HAP-1 (cell line): Measurements from ENCODE around the gene USP5.

Source experiments
- DNase-seq, 2 experiments: peaks; one replicate each; pipeline ENCODE4 v3.0.0-alpha.2; 2016 to 2020; ENCODE audit warnings: low spot score in 2 of 2
- H3K27me3 ChIP-seq: fragments of 250-450 bp; sonication (Bioruptor Pico); 2 replicates; pipeline ENCODE4 v1.5.1; 2020; ENCODE audit warnings: low read depth, mild to moderate bottlenecking, moderate library complexity
- H3K36me3 ChIP-seq: fragments of 250-450 bp; sonication (Bioruptor Pico); replicated peaks from 2 replicates; pipeline ENCODE4 v1.5.1; 2020; ENCODE audit warnings: mild to moderate bottlenecking
- H3K4me1 ChIP-seq: fragments of 250-450 bp; sonication (Bioruptor Pico); 2 replicates; pipeline ENCODE4 v1.5.1; 2020; ENCODE audit warnings: mild to moderate bottlenecking
- H3K4me3 ChIP-seq: fragments of 250-450 bp; sonication (Bioruptor Pico); 2 replicates; pipeline ENCODE4 v1.5.1; 2020; ENCODE audit warnings: mild to moderate bottlenecking, moderate library complexity
- H3K9me3 ChIP-seq: fragments of 250-450 bp; sonication (Bioruptor Pico); 2 replicates; pipeline ENCODE4 v1.5.1; 2020; ENCODE audit warnings: mild to moderate bottlenecking, moderate library complexity
- in situ Hi-C: fragments of 300-500 bp; cut with MboI; formaldehyde crosslinking; loops from 3 replicates; pipeline ENCODE4 v1.14.3; 2020; ENCODE audit warnings: low sequenced_read_pairs, inconsistent platforms, mixed read lengths

USP5 gene

GRCh38 chr12:6821591-6822425, 30.1 kb upstream of the USP5 start, which contains the start of gene GPR162:
GPR162 (plus strand) TSS chr12:6821821; CDS start chr12:6823899, 2,078 bp downstream.
- Histone ChIP-seq H3K9me3 (no peaks in the 10 kb centered on the region), H3K36me3 (no peaks in the 10 kb centered on the region), H3K4me1 (peaks cover 12% of the 10 kb centered on the region), H3K4me3 (peak within 1 kb of the TSS; percentile 33), H3K27me3 (no peaks in the 10 kb centered on the region)
- DNase-seq = peak; percentile 50 to 85
- in situ Hi-C loops = no loop called here

GRCh38 chr12:6822426-6823135, 29.4 kb upstream of the USP5 start:
- no peak for DNase-seq
- H3K36me3 ChIP-seq = no peaks in the 10 kb centered on the region
- peak overlapping the region; percentile 33 for H3K4me3 ChIP-seq
- H3K27me3 ChIP-seq = no peaks in the 10 kb centered on the region
- in situ Hi-C loops = no loop called here
- no peaks in the 10 kb centered on the region for H3K9me3 ChIP-seq
- H3K4me1 ChIP-seq = peaks cover 17% of the 10 kb centered on the region

GRCh38 chr12:6823182-6824084, 28.5 kb upstream of the USP5 start:
- H3K9me3 ChIP-seq = no peaks in the 10 kb centered on the region
- H3K4me1 ChIP-seq = peaks cover 17% of the 10 kb centered on the region
- no peaks in the 10 kb centered on the region for H3K36me3 ChIP-seq
- H3K4me3 ChIP-seq = no peak overlapping the region
- in situ Hi-C loops = no loop called here
- no peak for DNase-seq
- H3K27me3 ChIP-seq = no peaks in the 10 kb centered on the region

- Histone ChIP-seq H3K9me3 (no peaks in the 10 kb centered on the region), H3K4me3 (no peak overlapping the region), H3K27me3 (no peaks in the 10 kb centered on the region), H3K4me1 (peaks cover 17% of the 10 kb centered on the region), H3K36me3 (peaks cover 3% of the 10 kb centered on the region)
- no peak for DNase-seq
- in situ Hi-C loops = no loop called here
Measured at GRCh38 chr12:6824085-6824775, 27.7 kb upstream of the USP5 start.

- DNase-seq = no peak
- H3K27me3 ChIP-seq = no peaks in the 10 kb centered on the region
- H3K4me1 ChIP-seq = peaks cover 21% of the 10 kb centered on the region
- no peaks in the 10 kb centered on the region for H3K9me3 ChIP-seq
- in situ Hi-C loops = loop anchor here (5.0 kb wide), 1 partner anchor 73 kb away; the partner anchor contains the start of gene MLF2
- no peak overlapping the region for H3K4me3 ChIP-seq
- H3K36me3 ChIP-seq = peaks cover 9% of the 10 kb centered on the region
Measured at GRCh38 chr12:6824901-6825381, 27.0 kb upstream of the USP5 start.

- in situ Hi-C loops = loop anchor here (5.0 kb wide), 1 partner anchor 73 kb away; the partner anchor contains the start of gene MLF2
- Histone ChIP-seq H3K4me3 (no peak overlapping the region), H3K27me3 (no peaks in the 10 kb centered on the region), H3K4me1 (peaks cover 24% of the 10 kb centered on the region), H3K9me3 (no peaks in the 10 kb centered on the region), H3K36me3 (peaks cover 15% of the 10 kb centered on the region)
- DNase-seq = peak; percentile 70 to 92
Measured at GRCh38 chr12:6825398-6826124, 26.4 kb upstream of the USP5 start.

GRCh38 chr12:6826125-6826733, 25.7 kb upstream of the USP5 start:
- H3K4me3 ChIP-seq = no peak overlapping the region

GRCh38 chr12:6826734-6827436, 25.1 kb upstream of the USP5 start:
- peaks cover 18% of the 10 kb centered on the region for H3K4me1 ChIP-seq
- in situ Hi-C loops = loop anchor here (5.0 kb wide), 1 partner anchor 75 kb away; the partner anchor contains the start of gene MLF2
- no peaks in the 10 kb centered on the region for H3K27me3 ChIP-seq
- no peak for DNase-seq
- H3K4me3 ChIP-seq = no peak overlapping the region
- H3K9me3 ChIP-seq = no peaks in the 10 kb centered on the region
- peaks cover 28% of the 10 kb centered on the region for H3K36me3 ChIP-seq

More at GRCh38 chr12:6826125-6826733, 25.7 kb upstream of the USP5 start:
- in situ Hi-C loops = loop anchor here (5.0 kb wide), 1 partner anchor 74 kb away; the partner anchor contains the start of gene MLF2
- Histone ChIP-seq H3K36me3 (peaks cover 22% of the 10 kb centered on the region), H3K9me3 (no peaks in the 10 kb centered on the region), H3K27me3 (no peaks in the 10 kb centered on the region), H3K4me1 (peaks cover 20% of the 10 kb centered on the region)
- no peak for DNase-seq

- H3K36me3 ChIP-seq = peaks cover 32% of the 10 kb centered on the region
Measured at GRCh38 chr12:6827437-6827911, 24.5 kb upstream of the USP5 start.

GRCh38 chr12:6827982-6828780, 23.8 kb upstream of the USP5 start, which contains the start of gene P3H3:
P3H3 (plus strand) TSS chr12:6828407; CDS start chr12:6828441, 34 bp downstream.
- peaks cover 13% of the 10 kb centered on the region for H3K4me1 ChIP-seq
- no peaks in the 10 kb centered on the region for H3K27me3 ChIP-seq
- H3K4me3 ChIP-seq = peak within 1 kb of the TSS; percentile 93
- in situ Hi-C loops = loop anchor here (5.0 kb wide), 1 partner anchor 76 kb away; the partner anchor contains the start of gene MLF2
- no peaks in the 10 kb centered on the region for H3K9me3 ChIP-seq
- DNase-seq = peak; percentile 61 to 81
- peaks cover 36% of the 10 kb centered on the region for H3K36me3 ChIP-seq

More at GRCh38 chr12:6827437-6827911, 24.5 kb upstream of the USP5 start:
- Histone ChIP-seq H3K4me1 (peaks cover 15% of the 10 kb centered on the region), H3K4me3 (0 out of 2 replicates have a peak overlapping the region, but pooled peaks have one; percentile 12), H3K27me3 (no peaks in the 10 kb centered on the region), H3K9me3 (no peaks in the 10 kb centered on the region)
- DNase-seq = peak; percentile 91 to 97
- in situ Hi-C loops = loop anchor here (5.0 kb wide), 1 partner anchor 75 kb away; the partner anchor contains the start of gene MLF2
